Activated naive CD8-positive, alpha-beta T cell treated with anti-CD3 and anti-CD28 coated beads, Interleukin-2, amount 10 ng/mL, durations not matched to agents 7 days and 5 days (primary cell): ENCODE data around the gene ELK4. TPM values are rescaled to one million over a fixed set of nuclear protein-coding genes. Genes with fewer than 3 reads are reported as not detected.

Experiments used
- ATAC-seq: fragments of 150-1000 bp; cut with Tn5 transposase; one replicate; pipeline ENCODE4 v1.10.0; 2021; ENCODE audit warnings: low read depth, moderate library complexity
- POLR2A ChIA-PET: fragments of 350-600 bp; sonication (Branson Sonifier 250); formaldehyde crosslinking; loops from one replicate; lab custom pipeline; 2021; ENCODE audit warnings: antibody characterized with exemption; lab: Charles Lee
- DNase-seq: peaks from one replicate; pipeline ENCODE4 v3.0.0; 2021
- H3K27ac Mint-ChIP-seq: one replicate; pipeline ENCODE4 v1.8.0; 2022; ENCODE audit warnings: mild to moderate bottlenecking, mixed read lengths
- H3K27me3 Mint-ChIP-seq: one replicate; pipeline ENCODE4 v1.8.0; 2022; ENCODE audit warnings: mild to moderate bottlenecking, moderate library complexity, mixed read lengths
- H3K36me3 Mint-ChIP-seq: one replicate; pipeline ENCODE4 v1.8.0; 2021; ENCODE audit warnings: mild to moderate bottlenecking, mixed read lengths
- H3K4me1 Mint-ChIP-seq: one replicate; pipeline ENCODE4 v1.8.0; 2021; ENCODE audit warnings: mixed read lengths
- H3K4me3 Mint-ChIP-seq: one replicate; pipeline ENCODE4 v1.8.0; 2022; ENCODE audit warnings: mild to moderate bottlenecking, moderate library complexity, mixed read lengths
- H3K9me3 Mint-ChIP-seq: one replicate; pipeline ENCODE4 v1.8.0; 2021; ENCODE audit warnings: mixed read lengths
- total RNA-seq, 2 experiments: library from RNA; stranded (reverse); gene quantifications; one replicate each; pipeline ENCODE4 v1.2.3, GENCODE V29; 2021

The ELK4 gene
- total RNA-seq, 2 experiments from 2014 or later = 124 to 141 TPM

GRCh38 chr1:205585835-205586785, 45.7 kb downstream of the ELK4 start:
- POLR2A ChIA-PET = no interaction called here
- H3K27ac Mint-ChIP-seq = no peak overlapping the region
- DNase-seq (no peak), ATAC-seq (no peak)
- H3K4me1 Mint-ChIP-seq = peaks cover 18% of the 10 kb centered on the region
- no peaks in the 10 kb centered on the region for H3K36me3 Mint-ChIP-seq
- no peaks in the 10 kb centered on the region for H3K9me3 Mint-ChIP-seq
- H3K4me3 Mint-ChIP-seq = no peak overlapping the region
- H3K27me3 Mint-ChIP-seq = no peaks in the 10 kb centered on the region

GRCh38 chr1:205585169-205585834, 46.5 kb downstream of the ELK4 start:
- Mint-ChIP-seq H3K27ac (no peak overlapping the region), H3K9me3 (no peaks in the 10 kb centered on the region), H3K36me3 (no peaks in the 10 kb centered on the region), H3K27me3 (no peaks in the 10 kb centered on the region), H3K4me1 (peaks cover 16% of the 10 kb centered on the region), H3K4me3 (no peak overlapping the region)
- DNase-seq = peak; percentile 2
- no peak for ATAC-seq
- POLR2A ChIA-PET = no interaction called here

- DNase-seq (no peak), ATAC-seq (no peak)
- Mint-ChIP-seq H3K4me1 (peaks cover 16% of the 10 kb centered on the region), H3K27me3 (no peaks in the 10 kb centered on the region), H3K9me3 (no peaks in the 10 kb centered on the region), H3K4me3 (no peak overlapping the region), H3K36me3 (no peaks in the 10 kb centered on the region), H3K27ac (no peak overlapping the region)
- POLR2A ChIA-PET = no interaction called here
Observed at GRCh38 chr1:205584732-205585131, 47.1 kb downstream of the ELK4 start.

GRCh38 chr1:205583461-205584130, 48.2 kb downstream of the ELK4 start:
- no peaks in the 10 kb centered on the region for H3K9me3 Mint-ChIP-seq
- POLR2A ChIA-PET = interaction anchor here (1.6 kb wide), 1 partner anchor 49 kb away, joined by 4 read pairs; the partner anchor contains the start of gene ELK4
- ATAC-seq (no peak), DNase-seq (no peak)
- H3K36me3 Mint-ChIP-seq = no peaks in the 10 kb centered on the region
- no peak overlapping the region for H3K4me3 Mint-ChIP-seq
- H3K4me1 Mint-ChIP-seq = peaks cover 16% of the 10 kb centered on the region
- H3K27ac Mint-ChIP-seq = no peak overlapping the region
- peaks cover 2% of the 10 kb centered on the region for H3K27me3 Mint-ChIP-seq

- POLR2A ChIA-PET = interaction anchor here (1.6 kb wide), 1 partner anchor 50 kb away, joined by 4 read pairs; the partner anchor contains the start of gene ELK4
- Mint-ChIP-seq H3K36me3 (no peaks in the 10 kb centered on the region), H3K4me3 (peak overlapping the region; percentile 17), H3K27me3 (peaks cover 4% of the 10 kb centered on the region), H3K27ac (peak overlapping the region; percentile 62), H3K4me1 (peaks cover 16% of the 10 kb centered on the region), H3K9me3 (no peaks in the 10 kb centered on the region)
- ATAC-seq = peak; percentile 60
- no peak for DNase-seq
Observed at GRCh38 chr1:205582471-205583291, 49.1 kb downstream of the ELK4 start.

GRCh38 chr1:205582046-205582445, 49.8 kb downstream of the ELK4 start:
- Mint-ChIP-seq H3K4me1 (peaks cover 16% of the 10 kb centered on the region), H3K4me3 (no peak overlapping the region), H3K27ac (no peak overlapping the region), H3K27me3 (peaks cover 4% of the 10 kb centered on the region), H3K36me3 (no peaks in the 10 kb centered on the region), H3K9me3 (no peaks in the 10 kb centered on the region)
- DNase-seq (no peak), ATAC-seq (peak; percentile 10)
- POLR2A ChIA-PET = interaction anchor here (1.0 kb wide), 1 partner anchor 38 kb away, joined by 3 read pairs; no protein-coding TSS in a partner anchor

GRCh38 chr1:205581321-205581980, 50.4 kb downstream of the ELK4 start:
- no peaks in the 10 kb centered on the region for H3K36me3 Mint-ChIP-seq

GRCh38 chr1:205580923-205581180, 51.0 kb downstream of the ELK4 start:
- peaks cover 16% of the 10 kb centered on the region for H3K4me1 Mint-ChIP-seq
- H3K27ac Mint-ChIP-seq = no peak overlapping the region
- ATAC-seq (no peak), DNase-seq (no peak)
- no peaks in the 10 kb centered on the region for H3K9me3 Mint-ChIP-seq
- no peak overlapping the region for H3K4me3 Mint-ChIP-seq
- H3K36me3 Mint-ChIP-seq = no peaks in the 10 kb centered on the region
- peaks cover 4% of the 10 kb centered on the region for H3K27me3 Mint-ChIP-seq
- POLR2A ChIA-PET = interaction anchor here (0.6 kb wide), 1 partner anchor 35 kb away, joined by 4 read pairs; no protein-coding TSS in a partner anchor

More at GRCh38 chr1:205581321-205581980, 50.4 kb downstream of the ELK4 start:
- Mint-ChIP-seq H3K27me3 (peaks cover 4% of the 10 kb centered on the region), H3K4me3 (no peak overlapping the region), H3K9me3 (no peaks in the 10 kb centered on the region), H3K4me1 (peaks cover 16% of the 10 kb centered on the region), H3K27ac (no peak overlapping the region)
- POLR2A ChIA-PET = interaction anchor here (1.0 kb wide), 1 partner anchor 37 kb away, joined by 3 read pairs; no protein-coding TSS in a partner anchor
- ATAC-seq (no peak), DNase-seq (no peak)

- ATAC-seq = no peak
- H3K27me3 Mint-ChIP-seq = peaks cover 4% of the 10 kb centered on the region
- POLR2A ChIA-PET = interaction anchor here (0.6 kb wide), 1 partner anchor 35 kb away, joined by 4 read pairs; no protein-coding TSS in a partner anchor
Observed at GRCh38 chr1:205580140-205580922, 51.5 kb downstream of the ELK4 start.

GRCh38 chr1:205579711-205580110, 52.1 kb downstream of the ELK4 start:
- ATAC-seq = no peak
- Mint-ChIP-seq H3K4me3 (no peak overlapping the region), H3K27me3 (peaks cover 4% of the 10 kb centered on the region), H3K36me3 (no peaks in the 10 kb centered on the region), H3K9me3 (no peaks in the 10 kb centered on the region), H3K27ac (no peak overlapping the region), H3K4me1 (peaks cover 16% of the 10 kb centered on the region)
- POLR2A ChIA-PET = no interaction called here
- DNase-seq = no peak

More at GRCh38 chr1:205580140-205580922, 51.5 kb downstream of the ELK4 start:
- Mint-ChIP-seq H3K9me3 (no peaks in the 10 kb centered on the region), H3K4me3 (no peak overlapping the region), H3K27ac (no peak overlapping the region), H3K4me1 (peaks cover 16% of the 10 kb centered on the region), H3K36me3 (no peaks in the 10 kb centered on the region)
- no peak for DNase-seq

GRCh38 chr1:205578780-205579571, 52.8 kb downstream of the ELK4 start:
- Mint-ChIP-seq H3K36me3 (no peaks in the 10 kb centered on the region), H3K4me3 (no peak overlapping the region), H3K4me1 (peaks cover 16% of the 10 kb centered on the region), H3K27ac (no peak overlapping the region), H3K9me3 (no peaks in the 10 kb centered on the region), H3K27me3 (peaks cover 8% of the 10 kb centered on the region)
- ATAC-seq (no peak), DNase-seq (no peak)
- POLR2A ChIA-PET = no interaction called here
